GM19025 (cell line): Measurements from ENCODE around the gene RGR.

Source experiments
- ATAC-seq: cut with Tn5 transposase; IDR thresholded peaks from one replicate; pipeline ENCODE4 v1.9.1; 2021; ENCODE audit warnings: mild to moderate bottlenecking, low read depth, moderate library complexity; ENCODE audit not compliant: unreplicated experiment

Gene RGR

GRCh38 chr10:84217746-84218145 is 27.1 kb upstream of the RGR start:
- no peak for ATAC-seq

- no peak for ATAC-seq
Measured at GRCh38 chr10:84221916-84222315, 22.9 kb upstream of the RGR start.

DNA sequence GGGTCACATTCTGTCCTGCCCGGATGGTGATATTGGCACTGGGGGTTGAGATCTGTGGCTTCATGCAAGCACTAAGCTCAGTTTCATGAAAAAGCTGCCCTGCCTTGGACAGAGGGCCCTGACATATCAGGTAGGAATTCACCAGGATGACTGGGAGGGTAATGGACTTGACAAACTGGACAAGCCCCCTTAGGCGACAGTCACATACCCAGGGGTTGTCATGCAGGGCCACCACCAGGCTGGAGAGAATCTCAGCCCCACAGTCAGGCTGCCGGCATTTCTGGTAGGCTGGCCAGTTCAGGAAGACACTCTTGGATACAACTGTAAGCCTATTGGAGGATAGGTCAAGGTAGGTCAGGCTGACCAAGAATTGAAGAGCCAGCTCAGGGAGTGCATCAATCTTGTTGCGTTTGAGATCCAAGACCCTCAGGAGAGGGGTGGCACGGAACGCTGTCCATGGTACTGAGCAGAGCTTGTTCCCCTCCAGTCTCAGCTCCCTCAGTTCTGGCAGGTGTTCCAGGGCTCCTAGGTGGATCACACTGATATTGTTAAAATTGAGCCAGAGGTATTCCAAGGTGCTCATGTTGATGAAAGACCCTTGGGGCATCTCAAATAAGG is 20.3 kb upstream of the RGR start:
- ATAC-seq, result no peak

DNA sequence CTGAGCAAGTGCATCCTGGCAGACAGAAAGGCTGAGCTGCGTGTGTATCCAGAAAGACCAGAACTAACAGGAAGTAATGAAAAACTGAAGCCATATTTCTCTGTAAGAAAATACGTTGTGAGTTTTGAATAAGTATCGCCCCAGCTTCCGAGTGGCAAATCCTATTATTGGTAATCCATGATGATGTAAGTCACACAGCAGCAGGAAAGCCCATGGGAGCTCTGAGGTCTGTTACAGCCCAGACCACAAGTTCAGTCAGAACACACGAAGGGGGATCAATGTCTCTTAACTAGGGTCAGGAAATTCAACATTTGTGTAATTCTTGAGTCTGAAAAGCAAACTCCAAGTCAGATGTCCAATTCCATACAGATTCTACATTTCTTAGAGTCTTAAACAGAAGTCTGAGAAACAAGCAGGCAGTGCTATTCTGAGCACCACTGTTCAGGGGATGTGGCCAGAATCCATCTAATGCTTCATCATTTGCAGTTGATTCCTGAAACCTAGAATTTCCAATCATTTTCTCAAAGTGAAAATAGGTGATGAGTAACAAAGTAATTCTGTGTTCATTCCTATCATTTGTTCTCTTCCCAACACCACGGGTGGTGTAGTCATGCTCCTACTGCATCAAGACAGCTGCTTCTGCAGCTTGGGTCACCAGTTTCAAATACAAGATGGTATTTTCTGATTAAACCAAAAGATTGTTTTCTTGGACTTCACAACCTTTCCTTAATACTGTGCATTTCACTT is 19.3 kb upstream of the RGR start, which contains the start of gene LRIT2:
LRIT2 (minus strand) TSS at position 118 of the 747 bp plus-strand sequence; CDS start at position 94, 24 bp downstream.
- no peak for ATAC-seq

DNA sequence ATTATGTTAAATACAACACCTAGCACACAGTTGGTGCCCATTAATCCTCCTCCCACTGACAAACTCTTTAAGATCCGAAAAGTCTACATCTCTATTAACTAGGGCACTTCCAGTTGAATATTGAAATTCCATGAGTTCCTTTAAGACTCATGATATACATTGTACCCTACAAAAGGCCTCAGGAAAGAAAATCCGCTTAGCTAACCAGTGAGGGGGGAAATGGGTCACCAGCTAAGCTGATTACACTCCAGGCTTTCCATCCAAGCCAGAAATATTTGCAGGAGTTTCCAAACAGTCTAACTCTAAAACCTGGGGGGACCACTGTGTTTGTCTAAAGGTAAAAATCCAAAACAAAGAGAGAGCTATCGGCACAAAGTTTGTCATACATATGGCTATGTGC is 18.2 kb upstream of the RGR start:
- ATAC-seq, result no peak

DNA sequence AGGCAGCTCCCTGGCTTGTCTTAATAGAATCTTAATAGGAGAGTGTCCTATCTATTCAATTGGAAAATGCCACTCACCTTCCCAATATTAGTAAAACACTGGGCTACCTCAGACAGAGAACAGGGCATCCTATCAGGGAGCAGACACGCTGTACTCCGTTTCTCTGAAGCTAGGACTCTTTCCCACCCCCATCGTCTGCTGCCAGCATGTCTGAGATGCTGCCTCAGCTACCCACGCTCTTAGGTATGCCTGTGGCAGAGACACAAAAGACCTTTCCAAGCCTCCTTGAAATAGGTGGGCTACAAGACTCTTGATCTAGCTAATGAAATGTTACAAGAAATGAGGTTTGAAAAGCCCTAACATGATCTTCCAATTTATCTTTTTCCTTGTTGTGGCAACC is 17.0 kb upstream of the RGR start:
- ATAC-seq, result no peak

DNA sequence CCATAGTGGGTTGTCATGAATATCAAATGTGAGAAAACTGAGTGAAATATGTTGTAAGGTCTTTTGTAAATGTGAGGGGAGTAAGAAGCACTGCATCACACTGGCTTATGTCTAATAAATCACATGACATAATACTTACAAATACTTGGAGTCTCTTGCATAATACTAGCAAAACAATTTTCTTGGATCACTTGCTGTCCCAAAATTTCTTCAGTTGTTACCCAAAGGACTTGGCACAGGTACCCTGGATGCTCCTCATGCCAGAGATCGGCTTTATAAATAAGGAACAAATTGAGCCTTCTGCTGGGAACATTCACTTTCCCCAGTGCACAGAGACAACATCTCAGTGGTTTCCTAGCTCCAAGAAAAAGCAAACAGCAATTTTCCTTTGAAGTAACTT is 14.5 kb upstream of the RGR start:
- ATAC-seq, result no peak

DNA sequence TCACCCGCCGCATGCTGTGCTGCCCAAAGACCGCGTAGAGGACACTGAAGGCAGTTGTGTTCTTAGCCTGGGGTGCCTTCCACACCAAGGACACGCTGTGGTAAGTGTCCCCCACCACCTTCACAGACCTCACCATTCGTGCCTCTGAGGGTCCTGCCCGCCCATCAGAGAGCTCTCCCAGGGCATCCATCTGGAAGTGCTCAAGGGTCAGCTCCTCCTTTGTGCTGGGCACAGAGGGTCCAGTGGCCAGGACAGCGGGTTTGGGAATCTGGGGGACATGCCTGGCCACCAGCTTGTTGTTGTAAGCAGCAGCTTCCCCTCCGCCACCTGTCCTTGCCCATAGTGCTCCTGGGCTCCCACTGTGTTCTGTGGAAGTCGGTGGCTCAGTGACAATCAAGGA is 12.5 kb upstream of the RGR start:
- no peak for ATAC-seq

- no peak for ATAC-seq
Measured at GRCh38 chr10:84233940-84234339, 10.9 kb upstream of the RGR start.

- ATAC-seq, result no peak
Measured at GRCh38 chr10:84234479-84234878, 10.4 kb upstream of the RGR start.

DNA sequence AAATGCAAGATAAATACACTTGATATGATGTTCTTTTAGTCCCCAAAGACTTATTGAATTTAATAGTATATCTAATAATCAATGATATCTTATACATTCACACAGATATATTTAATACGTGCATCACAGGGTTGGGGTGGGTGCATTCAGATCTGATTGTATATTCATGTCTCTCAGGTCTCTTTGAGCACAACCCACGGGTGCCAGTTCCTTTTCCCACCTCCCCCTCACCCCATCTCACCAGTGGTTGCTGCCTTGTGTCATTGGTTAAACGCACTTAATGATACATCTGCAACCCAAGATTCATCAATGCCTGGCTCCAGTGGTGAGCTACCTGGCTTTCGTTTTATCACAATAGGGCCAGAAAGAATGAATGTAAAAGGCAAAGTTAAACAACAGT is 9.8 kb upstream of the RGR start:
- ATAC-seq, result no peak

- no peak for ATAC-seq
Measured at GRCh38 chr10:84236807-84237198, 8.1 kb upstream of the RGR start.

- ATAC-seq, result no peak
Measured at GRCh38 chr10:84237199-84238051, 7.4 kb upstream of the RGR start.

- no peak for ATAC-seq
Measured at GRCh38 chr10:84238909-84239308, 5.9 kb upstream of the RGR start.

DNA sequence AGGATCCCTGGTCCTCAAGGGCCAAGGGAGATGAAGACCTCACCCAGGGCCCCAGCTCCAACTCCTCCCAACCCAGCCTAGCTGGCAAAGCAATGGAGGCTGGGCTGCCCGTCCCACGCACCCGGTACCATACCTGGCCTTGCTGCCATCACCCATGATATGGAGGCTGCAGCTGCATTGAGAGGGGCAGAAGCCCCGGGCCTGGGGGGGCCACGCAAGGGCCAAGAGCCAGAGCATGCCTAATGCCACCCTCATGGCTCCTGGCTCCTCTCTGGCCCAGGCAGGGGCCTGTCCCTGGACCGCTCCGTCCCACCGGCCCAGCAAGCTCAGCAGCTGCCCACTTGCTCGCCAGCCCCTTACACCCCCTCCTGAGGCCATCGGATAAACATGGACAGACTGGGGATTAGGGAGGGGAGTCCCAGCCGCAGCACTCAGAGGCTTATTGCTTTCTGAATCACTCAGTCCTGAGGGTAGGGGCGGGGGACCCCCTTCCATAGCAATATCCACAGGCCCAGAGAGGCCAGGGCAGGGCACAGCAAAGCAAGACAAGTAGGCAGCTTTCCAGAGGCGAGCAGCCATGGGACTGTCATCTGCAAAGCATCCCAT is 3.6 kb upstream of the RGR start, which contains the start of gene LRIT1:
LRIT1 (minus strand) TSS at position 362 of the 606 bp plus-strand sequence; CDS start at position 255, 107 bp downstream.
- no peak for ATAC-seq

- ATAC-seq, result no peak
Measured at GRCh38 chr10:84243759-84244158, 1.1 kb upstream of the RGR start.

GRCh38 chr10:84247496-84247895 is 2.6 kb downstream of the RGR start:
- ATAC-seq, result no peak

DNA sequence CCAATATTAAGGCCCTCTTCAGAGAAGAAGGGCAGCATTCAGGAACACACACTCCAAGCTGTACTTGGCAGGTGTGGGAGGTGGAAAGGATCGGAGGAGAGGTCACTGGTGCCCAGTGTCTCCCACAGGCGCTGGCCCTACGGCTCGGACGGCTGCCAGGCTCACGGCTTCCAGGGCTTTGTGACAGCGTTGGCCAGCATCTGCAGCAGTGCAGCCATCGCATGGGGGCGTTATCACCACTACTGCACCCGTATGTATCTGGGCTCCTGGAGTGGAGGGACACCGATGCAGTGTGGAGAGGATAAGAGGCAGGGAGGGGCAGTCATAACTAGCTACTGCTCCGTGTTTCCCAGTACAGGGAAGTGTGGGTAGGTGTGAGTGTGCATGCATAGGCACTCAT is 3.9 kb downstream of the RGR start:
- ATAC-seq, result no peak

DNA sequence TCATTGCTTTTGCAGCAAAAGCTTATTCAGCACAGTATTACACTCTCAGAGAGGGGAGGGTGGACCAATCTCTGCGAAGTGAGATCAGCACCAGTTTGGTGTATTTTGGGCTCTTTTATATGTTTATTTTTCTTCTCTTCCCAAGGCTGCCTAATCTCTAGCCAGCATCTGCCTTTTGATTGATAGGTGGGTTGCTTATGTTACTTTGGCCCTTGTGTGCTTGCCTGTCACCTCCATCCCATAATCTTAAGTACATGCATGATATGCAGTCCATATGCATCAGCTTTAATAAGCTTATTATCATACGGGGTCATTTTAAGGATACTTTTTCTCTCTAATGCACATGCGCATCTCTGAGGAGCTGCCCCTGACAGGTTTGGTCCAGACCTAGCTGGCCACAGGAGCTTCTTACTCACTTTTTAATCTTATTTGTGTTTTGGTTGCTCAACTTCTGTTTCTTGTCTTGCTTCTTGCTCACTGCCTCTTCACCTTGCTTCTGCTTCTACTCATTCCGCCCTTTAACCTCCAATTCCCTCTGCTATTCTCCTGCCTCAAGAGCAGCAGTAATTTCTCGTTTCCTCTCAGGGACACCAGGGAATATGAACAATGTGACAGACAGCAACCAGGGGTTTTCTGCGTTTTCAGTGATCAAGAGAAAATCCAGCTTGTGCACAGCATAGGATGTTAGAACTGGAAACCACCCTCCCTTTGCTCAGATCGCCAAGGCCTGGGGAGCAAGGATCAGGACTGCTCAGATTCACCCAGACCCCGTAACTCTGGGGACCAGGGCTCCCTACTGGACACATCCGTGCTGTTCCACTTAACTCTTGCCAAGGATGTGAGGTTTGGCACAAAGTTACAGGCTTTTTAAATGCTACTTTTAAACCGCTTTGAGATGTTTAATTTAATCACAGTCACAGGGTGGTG is 10.0 kb downstream of the RGR start:
- no peak for ATAC-seq
